Liver (tissue), 9 donors: ENCODE measurements around the gene SMIM33. TPM values are rescaled to one million over a fixed set of nuclear protein-coding genes. Genes with fewer than 3 reads are reported as not detected.
"Not testable (repeated sequence)": the region's sequence is repeated elsewhere in the genome, so short reads cannot be mapped to it uniquely, and the experiment has no call there.

Experiments
- DNase-seq: peaks from one replicate; pipeline ENCODE4 v3.0.0-alpha.2; 2017; ENCODE audit warnings: low spot score
- H3K27ac ChIP-seq, 2 donors: one replicate each; pipeline ENCODE4 v1.7.0; 2013; ENCODE audit warnings: inconsistent platforms in 2 of 2, low read length in 2 of 2, control low read depth in 1 of 2, low read depth in 1 of 2, mild to moderate bottlenecking in 1 of 2
- H3K27me3 ChIP-seq, 4 donors: one replicate each; pipeline versions ENCODE4 v1.6.1 to v1.7.0; 2013; ENCODE audit warnings: low read length in 3 of 4, inconsistent platforms in 1 of 4, mild to moderate bottlenecking in 1 of 4, moderate library complexity in 1 of 4; ENCODE audit not compliant: control insufficient read depth in 4 of 4, insufficient read depth in 4 of 4
- H3K36me3 ChIP-seq, 4 donors: one replicate each; pipeline versions ENCODE4 v1.6.1 to v1.7.0; 2013; ENCODE audit warnings: low read length in 3 of 4, mild to moderate bottlenecking in 3 of 4, low read depth in 1 of 4, moderate library complexity in 1 of 4; ENCODE audit not compliant: control insufficient read depth in 4 of 4, insufficient read depth in 3 of 4
- H3K4me1 ChIP-seq, 4 donors: one replicate each; pipeline versions ENCODE4 v1.6.1 to v1.7.0; 2013; ENCODE audit warnings: low read length in 3 of 4, mild to moderate bottlenecking in 3 of 4, moderate library complexity in 1 of 4; ENCODE audit not compliant: control insufficient read depth in 4 of 4, insufficient read depth in 4 of 4
- H3K4me3 ChIP-seq, 3 donors: one replicate each; pipeline versions ENCODE4 v1.6.1 to v1.7.0; 2013; ENCODE audit warnings: low read length in 3 of 3, control low read depth in 1 of 3, low read depth in 1 of 3, mild to moderate bottlenecking in 1 of 3
- H3K9ac ChIP-seq, 2 donors: one replicate each; pipeline ENCODE4 v1.7.0; 2013; ENCODE audit warnings: low read length in 2 of 2, mild to moderate bottlenecking in 2 of 2, moderate library complexity in 2 of 2, control low read depth in 1 of 2, low read depth in 1 of 2
- H3K9me3 ChIP-seq, 4 donors: one replicate each; pipeline versions ENCODE4 v1.6.1 to v1.7.0; 2013; ENCODE audit warnings: low read length in 3 of 4; ENCODE audit not compliant: control insufficient read depth in 4 of 4
- ATF3 ChIP-seq: IDR thresholded peaks from 2 replicates; pipeline ENCODE4 v1.6.1; 2016; ENCODE audit warnings: antibody characterized with exemption
- FOXA1 ChIP-seq: IDR thresholded peaks from 2 replicates; pipeline ENCODE4 v1.6.1; 2016; ENCODE audit warnings: antibody characterized with exemption
- FOXA2 ChIP-seq: IDR thresholded peaks from 2 replicates; pipeline ENCODE4 v1.6.1; 2016; ENCODE audit warnings: antibody characterized with exemption
- GABPA ChIP-seq, 2 donors: IDR thresholded peaks in 1 of 2; conservative IDR thresholded peaks in 1 of 2; 2 replicates each; pipeline ENCODE4 v1.6.1; 2016; ENCODE audit warnings: antibody characterized with exemption in 2 of 2, mild to moderate bottlenecking in 1 of 2, moderate library complexity in 1 of 2
- HNF4G ChIP-seq: IDR thresholded peaks from 2 replicates; pipeline ENCODE4 v1.6.1; 2016; ENCODE audit warnings: antibody characterized with exemption
- JUND ChIP-seq, 2 donors: IDR thresholded peaks; 2 replicates each; pipeline ENCODE4 v1.6.1; 2016; ENCODE audit warnings: antibody characterized with exemption in 2 of 2
- MAX ChIP-seq: IDR thresholded peaks from 2 replicates; pipeline ENCODE4 v1.6.1; 2016; ENCODE audit warnings: antibody characterized with exemption
- RAD21 ChIP-seq, 2 donors: IDR thresholded peaks; 2 replicates each; pipeline ENCODE4 v1.6.1; 2016; ENCODE audit warnings: antibody characterized with exemption in 2 of 2, mild to moderate bottlenecking in 2 of 2
- RXRA ChIP-seq, 2 donors: IDR thresholded peaks; 2 replicates each; pipeline ENCODE4 v1.6.1; 2017 to 2018; ENCODE audit warnings: antibody characterized with exemption in 2 of 2, mild to moderate bottlenecking in 1 of 2
- SP1 ChIP-seq: IDR thresholded peaks from 2 replicates; pipeline ENCODE4 v1.6.1; 2018; ENCODE audit warnings: antibody characterized with exemption, mild to moderate bottlenecking
- YY1 ChIP-seq: IDR thresholded peaks from 2 replicates; pipeline ENCODE4 v1.6.1; 2016; ENCODE audit warnings: antibody characterized with exemption, mild to moderate bottlenecking
- ZBTB33 ChIP-seq: IDR thresholded peaks from 2 replicates; pipeline ENCODE4 v1.6.1; 2016; ENCODE audit warnings: antibody characterized with exemption
- WGBS: extraction: QIAGEN DNeasy Blood & Tissue Kit; methylation state at CpG from one replicate; pipeline ENCODE4 v1.1.7; 2013; 5-methylcytosine and 5-hydroxymethylcytosine counted together
- polyA plus RNA-seq, 2 donors: library from polyadenylated mRNA; stranded (reverse) in 1 of 2; unstranded in 1 of 2; fragments of 200-250 nt in 1 of 2; fragments of >200 nt in 1 of 2; fragmentation: Nextera tagmentation in 1 of 2; extraction: Ambion mirVana in 1 of 2; gene quantifications; one replicate each; pipeline versions ENCODE4 v1.2.1 to v1.2.3, GENCODE V29; 2013 to 2015
- total RNA-seq, 2 donors: library from RNA; depleted of rRNA; stranded (reverse); fragments of >200 nt; gene quantifications; one replicate each; pipeline ENCODE4 v1.2.3, GENCODE V29; 2014
- TF ChIP-seq, protein P1 (sequence below): fragments of 150-350 bp; IDR thresholded peaks from 2 replicates; pipeline ENCODE4 v1.5.1; 2017; ENCODE audit warnings: improper control_type of control experiment, low read depth, low read length; ENCODE audit not compliant: missing input control
- donor health status: healthy.
- donor health status: healthy.
- donor health status: healthy.
- donor health status: healthy.
- donor health status: healthy.

SMIM33 gene
- total and polyA plus RNA-seq, 4 donors = 0.05 TPM; not detected in 3

DNA sequence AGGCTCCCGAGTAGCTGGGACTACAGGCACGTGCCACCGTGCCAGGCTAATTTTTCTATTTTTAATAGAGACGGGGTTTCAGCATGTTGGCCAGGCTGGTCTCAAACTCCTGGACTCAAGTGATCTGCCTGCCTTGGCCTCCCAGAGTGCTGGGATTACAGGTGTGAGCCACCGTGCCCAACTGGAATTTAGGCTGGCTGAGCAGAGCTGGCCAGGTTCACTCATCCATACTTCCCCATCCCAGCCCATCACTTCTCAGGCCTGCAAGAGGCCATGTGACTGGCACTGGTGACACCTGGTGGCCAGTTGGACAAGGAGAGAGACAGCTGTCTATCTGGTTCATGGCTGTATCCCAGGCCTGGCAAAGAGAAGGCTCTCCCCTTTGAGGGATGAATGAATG lies 42.6 kb downstream of the SMIM33 start:
- WGBS = 76% methylated on average over 5 of the region's 5 CpGs
- H3K9ac ChIP-seq, H3K27me3 ChIP-seq, H3K9me3 ChIP-seq, H3K27ac ChIP-seq, H3K4me1 ChIP-seq, H3K4me3 ChIP-seq, H3K36me3 ChIP-seq: not testable (repeated sequence)
- DNase-seq = peak; percentile 70
- TF ChIP-seq, protein P1, sequence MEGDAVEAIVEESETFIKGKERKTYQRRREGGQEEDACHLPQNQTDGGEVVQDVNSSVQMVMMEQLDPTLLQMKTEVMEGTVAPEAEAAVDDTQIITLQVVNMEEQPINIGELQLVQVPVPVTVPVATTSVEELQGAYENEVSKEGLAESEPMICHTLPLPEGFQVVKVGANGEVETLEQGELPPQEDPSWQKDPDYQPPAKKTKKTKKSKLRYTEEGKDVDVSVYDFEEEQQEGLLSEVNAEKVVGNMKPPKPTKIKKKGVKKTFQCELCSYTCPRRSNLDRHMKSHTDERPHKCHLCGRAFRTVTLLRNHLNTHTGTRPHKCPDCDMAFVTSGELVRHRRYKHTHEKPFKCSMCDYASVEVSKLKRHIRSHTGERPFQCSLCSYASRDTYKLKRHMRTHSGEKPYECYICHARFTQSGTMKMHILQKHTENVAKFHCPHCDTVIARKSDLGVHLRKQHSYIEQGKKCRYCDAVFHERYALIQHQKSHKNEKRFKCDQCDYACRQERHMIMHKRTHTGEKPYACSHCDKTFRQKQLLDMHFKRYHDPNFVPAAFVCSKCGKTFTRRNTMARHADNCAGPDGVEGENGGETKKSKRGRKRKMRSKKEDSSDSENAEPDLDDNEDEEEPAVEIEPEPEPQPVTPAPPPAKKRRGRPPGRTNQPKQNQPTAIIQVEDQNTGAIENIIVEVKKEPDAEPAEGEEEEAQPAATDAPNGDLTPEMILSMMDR = peak; percentile 73
- TF ChIP-seq RAD21 (IDR thresholded peaks at IDR 0.05) = peak; percentile 85 to 93

DNA sequence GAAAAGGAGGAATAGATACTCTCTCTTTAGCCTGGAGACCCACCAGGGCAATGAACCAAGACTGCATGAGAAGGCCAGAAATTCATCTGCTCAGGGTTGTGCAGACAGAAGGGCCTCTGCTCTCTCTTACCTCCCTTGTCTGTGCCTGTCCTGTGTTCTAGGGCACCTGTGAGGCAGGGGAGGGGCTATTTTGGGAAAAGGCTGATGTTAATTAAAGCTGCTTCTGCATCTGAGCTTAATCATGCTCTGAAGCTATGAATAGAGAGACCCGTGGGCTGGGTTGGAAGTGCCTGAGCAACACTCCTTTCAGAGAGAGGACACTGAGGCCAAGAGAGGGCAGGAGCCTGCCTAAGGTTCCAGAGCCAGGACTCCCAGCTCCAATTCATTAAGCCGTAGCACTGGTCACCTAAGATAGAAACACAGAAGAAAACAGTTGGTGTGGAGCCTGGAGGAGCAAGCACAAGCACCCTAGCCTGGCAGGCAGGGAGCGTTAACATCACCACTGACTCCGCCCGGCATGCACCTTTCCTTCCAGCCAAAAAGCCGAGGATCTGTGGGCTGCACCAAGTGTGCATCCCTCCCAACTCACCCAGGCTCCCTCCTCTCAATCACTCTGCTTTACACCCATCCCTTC lies 43.2 kb downstream of the SMIM33 start:
- Histone ChIP-seq H3K9me3 (no peaks in the 10 kb centered on the region), H3K27me3 (no peaks in the 10 kb centered on the region), H3K9ac (no peak overlapping the region), H3K36me3 (no peaks in the 10 kb centered on the region), H3K4me1 (peaks cover 0 to 9% (median 2%) of the 10 kb centered on the region in 4 donors), H3K4me3 (no peak overlapping the region), H3K27ac (no peak overlapping the region)
- no peak for DNase-seq
- 88% methylated on average over 6 of the region's 6 CpGs for WGBS
- TF ChIP-seq FOXA1 = no peak
- TF ChIP-seq HNF4G = no peak

DNA sequence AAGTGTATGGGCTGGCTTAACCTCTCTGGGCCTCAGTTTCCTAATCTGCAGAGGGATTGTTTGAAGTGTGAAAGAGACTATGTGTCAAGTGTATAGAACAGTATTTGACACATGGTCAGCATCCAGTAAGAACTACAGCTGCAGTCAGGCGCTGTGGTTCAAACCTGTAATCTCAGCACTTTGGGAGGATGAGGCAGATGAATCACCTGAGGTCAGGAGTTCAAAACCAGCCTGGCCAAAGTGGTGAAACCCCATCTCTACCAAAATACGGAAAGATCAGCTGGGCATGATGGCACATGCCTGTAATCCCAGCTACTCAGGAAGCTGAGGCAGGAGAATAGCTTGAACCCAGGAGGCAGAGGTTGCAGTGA lies 43.7 kb downstream of the SMIM33 start:
- Histone ChIP-seq H3K9ac (no peak overlapping the region), H3K36me3 (no peaks in the 10 kb centered on the region), H3K4me3 (no peak overlapping the region), H3K4me1 (peaks cover 0 to 9% (median 2%) of the 10 kb centered on the region in 4 donors), H3K9me3 (no peaks in the 10 kb centered on the region), H3K27ac (no peak overlapping the region), H3K27me3 (no peaks in the 10 kb centered on the region)
- DNase-seq = no peak
- no peak for TF ChIP-seq ATF3
- TF ChIP-seq JUND (IDR thresholded peaks at IDR 0.05) = no peak
- no peak for TF ChIP-seq FOXA1
- no peak for TF ChIP-seq FOXA2
- TF ChIP-seq ZBTB33 = no peak
- TF ChIP-seq RAD21 (IDR thresholded peaks at IDR 0.05) = no peak
- TF ChIP-seq RXRA (IDR thresholded peaks at IDR 0.05) = no peak
- TF ChIP-seq GABPA (IDR thresholded peaks at IDR 0.05 in 1 of 2, conservative IDR thresholded peaks at IDR 0.05 in 1 of 2) = no peak
- no peak for TF ChIP-seq YY1
- no peak for TF ChIP-seq SP1
- no peak for TF ChIP-seq MAX
- TF ChIP-seq, protein P1 = no peak
- WGBS = 90% methylated on average over 2 of the region's 2 CpGs
